Tibial artery (tissue), 4 donors: ENCODE data around the gene CD53.

Source experiments
- DNase-seq, 2 donors: peaks; one replicate each; pipeline ENCODE4 v3.0.0-alpha.2; 2019
- H3K27ac ChIP-seq, 2 donors: fragments of 200-600 bp; sonication (generic) in 1 of 2; 1 replicate in 1 of 2; 2 replicates in 1 of 2; pipeline ENCODE4 v1.5.1; 2018 to 2019; ENCODE audit warnings: mild to moderate bottlenecking in 1 of 2
- H3K27me3 ChIP-seq, 2 donors: fragments of 200-600 bp; sonication (generic) in 1 of 2; one replicate each; pipeline versions ENCODE4 v1.5.1 to v1.6.0; 2016 to 2019
- H3K36me3 ChIP-seq, 3 donors: fragments of 200-600 bp; sonication (generic) in 2 of 3; one replicate each; pipeline ENCODE4 v1.5.1; 2016 to 2019; ENCODE audit warnings: mild to moderate bottlenecking in 2 of 3
- H3K4me1 ChIP-seq, 4 donors: fragments of 200-600 bp; sonication (generic) in 2 of 4; 1 replicate in 3 of 4; 2 replicates in 1 of 4; pipeline ENCODE4 v1.5.1; 2016 to 2019
- H3K4me3 ChIP-seq, 2 donors: fragments of 200-600 bp; sonication (generic) in 1 of 2; 1 replicate in 1 of 2; 2 replicates in 1 of 2; pipeline ENCODE4 v1.5.1; 2018 to 2019; ENCODE audit warnings: mild to moderate bottlenecking in 2 of 2
- H3K9me3 ChIP-seq, 3 donors: fragments of 200-600 bp; sonication (generic) in 1 of 3; one replicate each; pipeline ENCODE4 v1.5.1; 2016 to 2019
- CTCF ChIP-seq, 2 experiments: fragments of 200-600 bp in 1 of 2; fragments of 450-650 bp in 1 of 2; IDR thresholded peaks; one replicate each; pipeline ENCODE4 v1.5.1; 2017 to 2019; ENCODE audit warnings: antibody characterized with exemption in 2 of 2, mild to moderate bottlenecking in 1 of 2, moderate library complexity in 1 of 2
- intact Hi-C: fragments of 100-400 bp; cut with DNase I; formaldehyde crosslinking; loops from one replicate; pipeline ENCODE4 v1.15.0; 2023; ENCODE audit warnings: low total_unique reads

The CD53 gene

GRCh38 chr1:110850627-110851026 is 22.3 kb upstream of the CD53 start:
- no peak for DNase-seq
- Histone ChIP-seq H3K36me3 (no peaks in the 10 kb centered on the region), H3K4me3 (no peak overlapping the region), H3K4me1 (no peaks in the 10 kb centered on the region), H3K27me3 (no peaks in the 10 kb centered on the region), H3K27ac (no peak overlapping the region), H3K9me3 (no peaks in the 10 kb centered on the region)
- no peak for TF ChIP-seq CTCF (IDR thresholded peaks at IDR 0.05)
- intact Hi-C loops: no loop called here

- Histone ChIP-seq H3K36me3 (no peaks in the 10 kb centered on the region), H3K4me1 (no peaks in the 10 kb centered on the region), H3K4me3 (no peak overlapping the region), H3K27me3 (no peaks in the 10 kb centered on the region), H3K27ac (no peak overlapping the region), H3K9me3 (no peaks in the 10 kb centered on the region)
- no peak for TF ChIP-seq CTCF (IDR thresholded peaks at IDR 0.05)
- intact Hi-C loops: no loop called here
- DNase-seq: no peak
Measured at GRCh38 chr1:110853135-110853534, 19.8 kb upstream of the CD53 start.

GRCh38 chr1:110856410-110856809 is 16.5 kb upstream of the CD53 start:
- intact Hi-C loops: no loop called here
- H3K9me3 ChIP-seq: no peaks in the 10 kb centered on the region
- H3K27ac ChIP-seq: no peak overlapping the region
- no peak overlapping the region for H3K4me3 ChIP-seq
- no peak for TF ChIP-seq CTCF (IDR thresholded peaks at IDR 0.05)
- H3K36me3 ChIP-seq: no peaks in the 10 kb centered on the region
- DNase-seq: no peak
- no peaks in the 10 kb centered on the region for H3K27me3 ChIP-seq
- no peaks in the 10 kb centered on the region for H3K4me1 ChIP-seq

- intact Hi-C loops: no loop called here
- DNase-seq: no peak
- no peak overlapping the region for H3K27ac ChIP-seq
- no peaks in the 10 kb centered on the region for H3K27me3 ChIP-seq
- no peaks in the 10 kb centered on the region for H3K9me3 ChIP-seq
- TF ChIP-seq CTCF (IDR thresholded peaks at IDR 0.05): no peak
- H3K36me3 ChIP-seq: no peaks in the 10 kb centered on the region
- no peak overlapping the region for H3K4me3 ChIP-seq
- no peaks in the 10 kb centered on the region for H3K4me1 ChIP-seq
Measured at GRCh38 chr1:110857964-110858948, 14.7 kb upstream of the CD53 start.

- TF ChIP-seq CTCF (IDR thresholded peaks at IDR 0.05): no peak
- H3K4me1 ChIP-seq: no peaks in the 10 kb centered on the region
- peaks cover 0 to 1% (median 0%) of the 10 kb centered on the region in 3 donors for H3K9me3 ChIP-seq
- H3K4me3 ChIP-seq: no peak overlapping the region
- no peaks in the 10 kb centered on the region for H3K27me3 ChIP-seq
- DNase-seq: no peak
- H3K36me3 ChIP-seq: no peaks in the 10 kb centered on the region
- intact Hi-C loops: no loop called here
- H3K27ac ChIP-seq: no peak overlapping the region
Measured at GRCh38 chr1:110859062-110859461, 13.9 kb upstream of the CD53 start.
